GM18526 (cell line): ENCODE results near the gene ZFP36L1.

Experiments
- POLR2A ChIP-seq: IDR thresholded peaks from 3 replicates; pipeline ENCODE4 v1.6.1; 2011; ENCODE audit not compliant: insufficient read length; ENCODE audit errors: extremely low read depth

The ZFP36L1 gene

DNA sequence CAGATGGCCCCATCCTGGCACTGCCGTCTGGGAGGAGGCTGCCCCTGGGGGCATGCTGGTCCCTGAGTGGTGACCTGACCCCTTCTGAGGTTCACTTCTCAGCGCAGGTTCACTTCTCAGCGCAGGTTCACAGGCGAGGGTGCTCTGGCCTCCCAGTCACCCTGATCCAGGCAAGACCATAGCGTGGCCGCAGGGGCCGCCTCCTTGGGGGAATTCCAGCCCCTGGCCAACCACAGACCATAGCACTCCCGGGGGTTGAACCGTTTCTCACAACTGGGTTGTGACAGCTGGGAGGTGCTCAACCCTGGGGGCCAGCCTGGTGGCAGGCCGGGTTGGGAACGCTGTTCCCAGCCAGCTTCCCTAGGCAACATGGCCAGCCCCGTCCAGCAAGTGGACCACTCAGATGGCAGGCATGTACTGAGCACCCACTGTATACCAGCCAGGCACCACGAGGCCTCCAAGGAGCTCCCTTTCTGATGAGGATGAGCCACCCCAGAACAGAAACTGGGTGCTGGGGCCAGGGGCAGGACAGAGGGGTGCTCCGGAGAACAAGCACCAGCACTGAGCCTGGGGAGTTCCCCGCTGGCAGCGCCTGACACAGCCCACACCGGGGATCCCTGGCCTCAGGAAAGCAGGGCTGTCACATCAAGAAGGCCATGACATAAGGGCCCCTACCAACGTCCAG lies 28.3 kb upstream of the ZFP36L1 start:
- peak; percentile 49 for TF ChIP-seq POLR2A

DNA sequence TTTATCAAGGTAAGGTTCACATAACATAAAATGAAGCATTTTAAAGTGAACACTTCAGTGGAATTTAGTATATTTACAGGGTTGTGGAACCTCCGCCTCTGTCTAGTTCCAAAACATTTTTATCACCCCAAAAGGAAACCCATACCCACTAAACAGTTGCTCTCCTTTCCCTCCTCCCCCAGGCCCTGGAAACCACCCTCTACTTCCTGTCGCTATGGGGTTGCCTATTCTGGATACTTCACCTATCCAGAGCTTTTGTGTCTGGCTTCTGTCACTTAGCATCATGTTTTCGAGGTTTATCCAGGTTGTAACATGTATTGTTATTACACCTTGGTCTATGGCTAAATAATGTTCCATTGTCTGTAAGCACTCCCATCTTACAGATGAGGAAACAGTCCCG lies 27.7 kb upstream of the ZFP36L1 start:
- TF ChIP-seq POLR2A = no peak

- TF ChIP-seq POLR2A = no peak
Observed at GRCh38 chr14:68820119-68820518, 27.3 kb upstream of the ZFP36L1 start.

- TF ChIP-seq POLR2A = no peak
Observed at GRCh38 chr14:68819260-68819691, 26.4 kb upstream of the ZFP36L1 start.

GRCh38 chr14:68817506-68818212 lies 24.8 kb upstream of the ZFP36L1 start:
- TF ChIP-seq POLR2A = no peak

- TF ChIP-seq POLR2A = no peak
Observed at GRCh38 chr14:68816943-68817430, 24.1 kb upstream of the ZFP36L1 start.

GRCh38 chr14:68816183-68816942 lies 23.5 kb upstream of the ZFP36L1 start:
- no peak for TF ChIP-seq POLR2A

DNA sequence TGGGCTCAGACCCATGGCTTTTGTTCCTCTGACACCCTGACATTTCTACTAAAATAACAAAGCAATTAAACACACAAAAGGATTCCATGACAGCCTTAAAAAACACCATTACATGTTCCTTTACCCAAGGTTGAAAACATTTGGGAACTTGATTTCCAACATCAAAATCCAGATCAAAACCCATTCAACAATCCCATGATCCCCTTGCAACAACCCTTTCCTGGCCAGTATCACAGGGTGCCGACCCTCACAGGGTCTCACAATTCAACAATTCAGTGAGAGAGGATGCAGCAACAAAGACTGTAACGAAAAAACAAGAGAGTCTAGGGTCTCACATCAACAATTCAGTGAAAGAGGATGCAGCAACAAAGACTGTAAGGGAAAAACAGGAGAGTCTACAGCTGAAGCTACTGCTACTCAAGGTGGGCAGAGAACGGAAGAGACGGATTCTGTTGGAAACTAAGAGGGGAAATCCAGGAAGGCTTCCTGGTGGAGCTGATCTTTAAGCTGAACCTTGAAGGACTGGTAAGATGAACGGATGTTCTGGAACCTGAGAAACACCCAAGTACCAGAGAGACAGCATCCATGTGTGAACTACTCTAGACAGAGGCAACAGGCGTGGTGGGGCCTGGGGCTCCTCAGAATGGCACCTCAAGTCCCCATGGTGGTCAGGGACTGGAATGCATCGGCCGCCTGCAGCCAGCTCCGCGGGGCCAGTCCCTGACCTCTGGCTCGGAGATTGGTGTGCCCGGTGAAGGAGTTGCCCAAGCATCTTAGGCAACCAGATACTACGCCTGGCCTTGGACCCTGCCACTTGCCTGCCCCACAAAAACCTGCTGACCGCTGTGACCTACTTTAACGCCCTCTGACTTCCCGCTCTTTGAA lies 22.7 kb upstream of the ZFP36L1 start:
- TF ChIP-seq POLR2A = no peak

- peak; percentile 51 for TF ChIP-seq POLR2A
Observed at GRCh38 chr14:68814539-68815297, 21.9 kb upstream of the ZFP36L1 start.

- TF ChIP-seq POLR2A = no peak
Observed at GRCh38 chr14:68814238-68814538, 21.3 kb upstream of the ZFP36L1 start.

DNA sequence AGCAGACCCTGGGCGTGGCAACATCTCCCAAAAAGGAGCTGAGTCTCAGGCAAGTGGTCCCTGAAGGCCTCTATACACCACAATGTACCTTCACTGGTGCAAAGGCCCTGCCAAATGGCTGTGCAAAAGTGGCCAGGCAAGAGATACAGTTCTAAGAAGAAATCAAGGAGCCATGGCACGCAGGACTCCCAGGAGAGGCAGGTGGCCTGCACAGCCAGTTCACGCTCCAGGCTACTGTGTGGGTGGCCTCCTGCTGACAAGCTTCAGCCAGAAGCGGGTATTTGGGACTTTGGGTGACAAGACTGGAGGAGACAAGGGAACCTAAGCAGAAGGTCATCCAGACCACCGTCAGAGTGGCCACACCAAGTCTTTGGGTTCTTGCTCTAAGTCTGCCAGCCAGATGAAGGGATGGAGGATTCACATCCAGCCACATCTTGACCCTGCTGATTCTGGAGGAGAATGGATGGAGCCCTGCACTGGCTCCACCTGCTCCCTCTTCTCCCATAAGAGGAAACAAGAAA lies 20.5 kb upstream of the ZFP36L1 start:
- no peak for TF ChIP-seq POLR2A

GRCh38 chr14:68811171-68811570 lies 18.3 kb upstream of the ZFP36L1 start:
- TF ChIP-seq POLR2A = no peak

DNA sequence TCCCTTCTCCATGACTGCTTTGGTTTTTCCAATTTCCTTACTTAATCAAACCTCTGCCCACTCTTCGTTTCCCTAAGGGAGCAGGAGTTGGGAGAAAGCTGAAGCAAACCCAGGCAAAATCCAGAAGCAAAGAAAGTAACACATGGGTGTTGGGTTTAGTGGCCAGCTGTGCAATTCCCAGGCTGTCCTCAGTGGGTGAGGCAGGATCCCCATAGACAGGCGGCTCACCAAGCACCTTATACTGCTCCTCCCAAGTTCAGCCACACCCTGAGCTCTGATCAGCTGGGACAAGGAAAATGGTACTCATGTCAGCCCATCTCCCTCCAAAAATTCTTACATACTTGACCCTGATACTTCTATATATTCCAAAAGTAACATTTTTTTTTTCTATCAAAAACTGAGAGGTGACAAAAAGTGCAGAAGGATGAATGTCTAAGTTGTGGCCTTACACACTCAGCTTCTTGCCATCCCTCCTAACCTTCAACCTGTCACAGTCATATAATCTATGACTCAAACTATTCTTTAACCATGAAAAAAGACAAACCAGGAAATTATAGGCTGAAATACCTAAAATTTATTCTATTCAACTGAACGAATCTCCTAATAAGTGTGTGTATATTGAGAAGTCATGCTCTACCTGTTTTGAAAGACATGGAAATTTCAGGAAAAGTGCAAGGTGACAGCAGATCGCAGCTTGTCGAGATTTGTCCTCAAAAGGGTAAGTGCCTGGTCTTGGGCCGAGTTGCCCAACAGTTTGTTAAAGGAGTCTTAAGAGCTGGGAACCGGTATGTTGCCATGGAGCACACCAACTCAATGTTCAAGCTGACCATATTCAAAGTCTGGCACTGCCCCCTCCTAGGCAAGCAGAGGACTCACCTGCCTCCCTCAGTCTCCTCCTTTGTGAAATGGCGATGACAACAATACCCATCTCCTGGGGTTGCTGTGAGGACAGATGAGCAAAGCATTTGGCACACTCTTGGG lies 17.6 kb upstream of the ZFP36L1 start:
- no peak for TF ChIP-seq POLR2A
